ENCODE data around the gene TMPRSS13. TPM values are rescaled to one million over a fixed set of nuclear protein-coding genes. Genes with fewer than 3 reads are reported as not detected.

Gene TMPRSS13
- total and polyA plus RNA-seq, 9 of the 15 experiments (the other 6 are each of a cell fraction or from before 2014, with no cell fraction given): 0.11 to 0.29 (median 0.15) TPM

DNA sequence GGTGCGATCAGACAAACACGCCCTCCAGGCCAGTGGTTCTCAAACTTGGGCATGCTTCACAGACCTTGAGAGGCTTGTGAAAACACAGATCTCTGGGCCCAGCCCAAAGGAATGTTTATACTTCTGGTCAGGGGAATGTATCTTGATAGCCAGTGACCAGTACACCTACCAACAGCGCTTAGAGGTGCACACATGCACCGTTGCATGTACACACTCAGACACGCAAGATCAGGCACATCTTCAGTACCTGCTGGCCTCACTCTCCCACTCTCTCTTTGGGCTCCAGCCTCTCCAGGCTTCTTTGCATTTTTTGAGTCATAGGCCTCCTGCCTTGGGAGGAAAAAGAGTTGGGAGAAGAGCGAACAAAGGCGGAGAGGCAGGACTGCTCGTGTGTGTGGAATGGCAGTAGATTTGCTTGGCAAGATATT is 41.0 kb downstream of the TMPRSS13 start:
- no peak for FAIRE-seq
- Histone ChIP-seq H3K27me3 (ENCODE audit: control insufficient read depth in 2 of 2, insufficient read depth in 2 of 2, low read length in 2 of 2) (peaks cover 15 to 40% of the 10 kb centered on the region in 2 experiments; a peak in 4 of 5 replicates), H3K9me1 (ENCODE audit: control insufficient read depth, insufficient read depth, low read length) (no peaks in the 10 kb centered on the region), H3K4me2 (ENCODE audit: insufficient read depth, low read length) (no peak overlapping the region), H3K36me3 (ENCODE audit: control insufficient read depth, insufficient read depth, low read length) (no peaks in the 10 kb centered on the region), H3K4me3 (no peak overlapping the region), H3K9me3 (replicated peaks; ENCODE audit: control insufficient read depth, insufficient read depth, low read depth, low read length) (no peaks in the 10 kb centered on the region), H3K4me1 (replicated peaks in 1 of 2; ENCODE audit: control insufficient read depth in 2 of 2, insufficient read depth in 2 of 2, low read length in 2 of 2) (peaks cover 0 to 7% of the 10 kb centered on the region in 2 experiments; a peak in 3 of 5 replicates), H4K20me1 (replicated peaks; ENCODE audit: control insufficient read depth, insufficient read depth, low read length) (no peaks in the 10 kb centered on the region; the same call in 1 of the 2 replicates), H3K9ac (ENCODE audit: insufficient read depth in 1 of 2, low read depth in 2 of 2, low read length in 2 of 2) (no peak overlapping the region; a peak in 1 of 4 replicates), H2AFZ (ENCODE audit: low read depth, low read length) (no peak overlapping the region), H3K79me2 (ENCODE audit: control insufficient read depth, insufficient read depth, low read length) (no peaks in the 10 kb centered on the region), H3K27ac (ENCODE audit: extremely low read depth, low read depth, low read length) (no peak overlapping the region)
- intact Hi-C loops (cut with micrococcal nuclease): no loop called here
- TF ChIP-seq ZNF12 (CRISPR knock-in tag; IDR thresholded peaks at IDR 0.05) (no peak), CCAR2 (IDR thresholded peaks at IDR 0.05; ENCODE audit: low read depth, low read length) (no peak), LARP7 (IDR thresholded peaks at IDR 0.05) (no peak), SAP30 (IDR thresholded peaks at IDR 0.05; ENCODE audit: borderline replicate concordance, insufficient read depth, low read depth, low read length, poor library complexity, severe bottlenecking) (no peak), ZNF217 (CRISPR knock-in tag; IDR thresholded peaks at IDR 0.05) (no peak), NUFIP1 (IDR thresholded peaks at IDR 0.05; ENCODE audit: partially characterized antibody) (no peak), RBM14 (IDR thresholded peaks at IDR 0.05; ENCODE audit: borderline replicate concordance, insufficient read depth, low read depth, low read length) (no peak), ZC3H8 (IDR thresholded peaks at IDR 0.05) (no peak)
- TF ChIP-seq, protein P1, sequence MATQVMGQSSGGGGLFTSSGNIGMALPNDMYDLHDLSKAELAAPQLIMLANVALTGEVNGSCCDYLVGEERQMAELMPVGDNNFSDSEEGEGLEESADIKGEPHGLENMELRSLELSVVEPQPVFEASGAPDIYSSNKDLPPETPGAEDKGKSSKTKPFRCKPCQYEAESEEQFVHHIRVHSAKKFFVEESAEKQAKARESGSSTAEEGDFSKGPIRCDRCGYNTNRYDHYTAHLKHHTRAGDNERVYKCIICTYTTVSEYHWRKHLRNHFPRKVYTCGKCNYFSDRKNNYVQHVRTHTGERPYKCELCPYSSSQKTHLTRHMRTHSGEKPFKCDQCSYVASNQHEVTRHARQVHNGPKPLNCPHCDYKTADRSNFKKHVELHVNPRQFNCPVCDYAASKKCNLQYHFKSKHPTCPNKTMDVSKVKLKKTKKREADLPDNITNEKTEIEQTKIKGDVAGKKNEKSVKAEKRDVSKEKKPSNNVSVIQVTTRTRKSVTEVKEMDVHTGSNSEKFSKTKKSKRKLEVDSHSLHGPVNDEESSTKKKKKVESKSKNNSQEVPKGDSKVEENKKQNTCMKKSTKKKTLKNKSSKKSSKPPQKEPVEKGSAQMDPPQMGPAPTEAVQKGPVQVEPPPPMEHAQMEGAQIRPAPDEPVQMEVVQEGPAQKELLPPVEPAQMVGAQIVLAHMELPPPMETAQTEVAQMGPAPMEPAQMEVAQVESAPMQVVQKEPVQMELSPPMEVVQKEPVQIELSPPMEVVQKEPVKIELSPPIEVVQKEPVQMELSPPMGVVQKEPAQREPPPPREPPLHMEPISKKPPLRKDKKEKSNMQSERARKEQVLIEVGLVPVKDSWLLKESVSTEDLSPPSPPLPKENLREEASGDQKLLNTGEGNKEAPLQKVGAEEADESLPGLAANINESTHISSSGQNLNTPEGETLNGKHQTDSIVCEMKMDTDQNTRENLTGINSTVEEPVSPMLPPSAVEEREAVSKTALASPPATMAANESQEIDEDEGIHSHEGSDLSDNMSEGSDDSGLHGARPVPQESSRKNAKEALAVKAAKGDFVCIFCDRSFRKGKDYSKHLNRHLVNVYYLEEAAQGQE (IDR thresholded peaks at IDR 0.05; ENCODE audit: borderline replicate concordance): no peak
- TF ChIP-seq, protein P1 (CRISPR knock-in tag; IDR thresholded peaks at IDR 0.05; ENCODE audit: low read depth): no peak
- ChIA-PET POLR2A (interaction anchor here (0.6 kb wide), 1 partner anchor 182 kb away, joined by 3 read pairs; no protein-coding TSS in a partner anchor), CTCF (ENCODE audit: low intra/inter-chr PET ratio) (no interaction called here)
- 1% methylated on average over 8 of the region's 8 CpGs for WGBS (ENCODE audit: insufficient coverage, low coverage, missing lambda C conversion rate)
- BruUV-seq (replicated peaks): no TSS peak
- in situ Hi-C loops (cut with MboI): no loop called here
- no peak for ATAC-seq
- DNase-seq (ENCODE audit: extremely low read depth in 1 of 4, low spot score in 3 of 4): no peak

All from K562 (cell line).